Kidney epithelial cell (primary cell): ENCODE results near the gene ZMPSTE24. TPM values are rescaled to one million over a fixed set of nuclear protein-coding genes. Genes with fewer than 3 reads are reported as not detected.

Source experiments
- DNase-seq: peaks from one replicate; pipeline ENCODE4 v3.0.0-alpha.2; 2010; ENCODE audit warnings: low read depth
- H3K27me3 ChIP-seq: 2 replicates; pipeline ENCODE4 v1.6.0; 2011; ENCODE audit warnings: low read length; ENCODE audit not compliant: control insufficient read depth, insufficient read depth
- H3K36me3 ChIP-seq: 2 replicates; pipeline ENCODE4 v1.5.1; 2011; ENCODE audit warnings: low read length; ENCODE audit not compliant: control insufficient read depth, insufficient read depth
- H3K4me3 ChIP-seq: 2 replicates; pipeline ENCODE4 v1.5.1; 2011; ENCODE audit warnings: low read depth, mild to moderate bottlenecking, control low read depth, low read length
- CTCF ChIP-seq: IDR thresholded peaks from 2 replicates; pipeline ENCODE4 v1.5.1; 2011; ENCODE audit warnings: mild to moderate bottlenecking, moderate library complexity, low read length, control low read depth, inconsistent platforms; ENCODE audit not compliant: insufficient read depth, poor library complexity, severe bottlenecking
- total RNA-seq: library from RNA; depleted of rRNA; stranded (reverse); fragments of >200 nt; gene quantifications from 2 replicates; pipeline ENCODE4 v1.2.3, GENCODE V29; 2015

The ZMPSTE24 gene
- total RNA-seq, 1 donor from 2014 or later = 56.3 TPM

GRCh38 chr1:40265919-40266318, 7.9 kb downstream of the ZMPSTE24 start:
- H3K4me3 ChIP-seq = no peak overlapping the region
- H3K27me3 ChIP-seq = no peaks in the 10 kb centered on the region
- TF ChIP-seq CTCF = no peak
- H3K36me3 ChIP-seq = no peaks in the 10 kb centered on the region
- DNase-seq = no peak

GRCh38 chr1:40266786-40267535, 8.9 kb downstream of the ZMPSTE24 start:
- H3K4me3 ChIP-seq = no peak overlapping the region
- H3K27me3 ChIP-seq = no peaks in the 10 kb centered on the region
- no peaks in the 10 kb centered on the region for H3K36me3 ChIP-seq
- DNase-seq = no peak
- no peak for TF ChIP-seq CTCF

GRCh38 chr1:40267767-40268187, 9.7 kb downstream of the ZMPSTE24 start:
- no peak overlapping the region for H3K4me3 ChIP-seq
- no peaks in the 10 kb centered on the region for H3K27me3 ChIP-seq
- no peaks in the 10 kb centered on the region for H3K36me3 ChIP-seq
- TF ChIP-seq CTCF = no peak
- DNase-seq = no peak

- H3K36me3 ChIP-seq = no peaks in the 10 kb centered on the region
- TF ChIP-seq CTCF = no peak
- H3K4me3 ChIP-seq = no peak overlapping the region
- H3K27me3 ChIP-seq = no peaks in the 10 kb centered on the region
- no peak for DNase-seq
These were observed 10.2 kb downstream of the ZMPSTE24 start for GRCh38 chr1:40268211-40268610.

- Histone ChIP-seq H3K36me3 (no peaks in the 10 kb centered on the region), H3K4me3 (no peak overlapping the region), H3K27me3 (no peaks in the 10 kb centered on the region)
- DNase-seq = no peak
- TF ChIP-seq CTCF = no peak
These were observed 12.3 kb downstream of the ZMPSTE24 start for GRCh38 chr1:40270152-40270834.
